ENCODE measurements around the gene UBA3.

The UBA3 gene

DNA sequence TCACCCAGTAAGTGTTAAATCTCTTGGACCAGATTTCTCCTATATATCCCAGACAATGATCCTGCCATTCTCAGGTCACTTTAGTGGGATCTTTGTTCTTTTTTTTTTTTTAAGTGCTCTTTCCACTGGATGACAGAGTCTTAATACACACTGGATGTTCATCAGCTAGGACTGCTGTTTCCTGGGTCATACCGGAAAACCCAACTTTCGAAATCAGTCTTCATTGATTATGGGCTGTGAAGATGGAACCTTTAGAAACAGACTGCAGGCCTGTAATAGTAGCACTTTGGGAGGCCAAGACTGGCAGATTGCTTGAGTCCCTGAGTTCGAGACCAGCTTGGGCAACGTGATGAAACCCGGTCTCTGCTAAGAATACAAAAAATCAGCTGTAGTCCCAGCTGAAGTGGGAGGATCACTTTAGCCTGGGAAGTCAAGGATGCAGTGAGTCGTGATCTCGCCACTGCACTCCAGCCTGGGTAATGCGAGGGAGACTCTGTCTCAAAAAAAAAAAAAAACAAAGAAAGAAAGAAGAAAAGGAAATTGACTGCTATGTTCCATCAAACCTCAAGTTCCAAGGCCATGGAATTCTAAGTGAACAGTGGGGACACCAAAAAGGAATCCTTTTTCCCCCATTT, 69.0 kb downstream of the UBA3 start:
- DNase-seq = no peak

DNA sequence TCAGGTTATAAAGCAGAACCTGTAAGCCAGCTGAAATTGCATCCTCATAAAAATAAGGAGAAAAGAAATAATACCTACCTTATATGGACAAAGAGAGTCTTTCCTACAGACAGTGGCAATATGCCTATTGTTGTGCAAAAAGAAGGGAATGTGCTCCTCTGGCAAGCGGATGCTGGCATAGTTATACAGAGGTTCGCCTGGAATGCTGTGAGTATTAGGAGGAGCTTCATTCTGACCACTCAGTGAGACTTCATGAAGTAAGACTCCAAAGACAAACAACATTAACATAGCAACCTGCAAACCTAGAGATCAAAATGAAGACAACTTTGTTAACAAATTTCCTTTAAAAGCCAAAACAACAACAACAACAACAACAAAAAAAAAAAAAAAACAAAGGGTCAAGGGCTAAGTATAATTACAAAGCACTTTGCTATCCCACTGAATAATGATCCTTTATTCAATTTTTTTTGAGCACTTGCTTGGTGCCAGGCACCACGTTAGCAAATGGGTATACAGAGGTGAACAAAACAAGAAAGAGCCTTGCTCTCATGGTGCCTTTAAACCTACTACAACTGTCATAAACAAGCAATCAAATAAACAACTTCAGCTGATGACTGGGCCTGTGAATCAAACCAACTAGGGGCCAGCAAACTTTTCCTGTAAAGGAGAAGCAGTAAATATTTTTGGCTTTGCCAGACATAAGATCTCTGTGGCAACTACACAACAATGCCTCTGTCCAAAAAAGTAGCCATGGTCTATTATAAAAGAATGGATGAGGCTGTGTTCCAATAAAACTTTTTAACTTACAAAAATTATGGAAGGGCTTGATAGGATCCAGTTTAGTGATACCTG, 70.4 kb downstream of the UBA3 start:
- no peak for DNase-seq

DNA sequence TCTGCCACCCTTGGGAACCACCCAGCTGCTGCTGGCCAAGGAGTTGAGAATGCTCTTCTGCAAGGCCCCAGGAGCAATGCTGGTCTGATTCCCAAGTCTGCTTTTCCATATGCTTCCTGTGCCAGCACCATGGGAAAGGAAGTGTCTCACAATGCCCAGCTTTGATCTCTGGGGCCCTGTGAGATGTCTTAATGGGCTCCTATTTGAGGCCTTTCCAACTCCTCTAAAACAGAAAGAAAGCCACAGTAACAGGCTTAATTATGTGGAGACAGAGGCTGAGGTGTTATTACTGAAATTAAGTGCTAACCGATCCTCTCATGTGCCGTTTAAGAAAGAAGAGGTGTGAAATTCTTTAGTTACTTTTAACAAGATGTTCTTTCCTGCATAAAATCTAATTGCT, 71.2 kb downstream of the UBA3 start:
- no peak for DNase-seq

DNA sequence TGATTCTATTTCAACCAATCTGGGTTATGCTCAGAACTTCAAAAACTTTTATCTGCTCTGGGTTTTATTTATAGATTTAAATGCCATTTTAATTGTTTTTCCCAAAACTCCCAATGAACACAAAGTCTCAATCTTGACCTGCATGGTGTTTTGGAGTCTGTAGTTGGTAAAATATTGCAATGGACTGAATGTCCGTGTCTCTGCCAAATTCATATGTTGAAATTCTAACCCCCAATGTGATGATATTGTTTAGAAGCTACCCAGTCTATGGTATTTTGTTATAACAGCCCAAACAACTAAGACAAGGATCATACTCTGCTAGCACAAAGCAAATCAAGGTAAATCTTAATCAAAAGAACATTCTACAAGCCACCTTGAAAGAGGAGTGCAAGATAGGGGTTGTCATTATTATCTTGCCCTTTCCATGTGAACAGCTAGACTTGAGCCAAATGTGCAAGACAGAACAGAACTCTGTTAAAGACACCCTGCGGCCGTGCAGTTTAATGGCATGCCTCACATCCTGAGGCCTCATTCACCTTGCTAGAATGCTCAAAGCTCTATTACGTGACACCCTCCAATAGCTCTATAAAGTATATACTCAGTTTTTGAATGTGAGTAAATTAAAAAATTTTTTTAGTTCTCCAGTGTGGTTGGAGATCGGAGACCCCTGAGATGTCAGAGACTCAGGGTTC, 74.2 kb downstream of the UBA3 start:
- DNase-seq = no peak

DNA sequence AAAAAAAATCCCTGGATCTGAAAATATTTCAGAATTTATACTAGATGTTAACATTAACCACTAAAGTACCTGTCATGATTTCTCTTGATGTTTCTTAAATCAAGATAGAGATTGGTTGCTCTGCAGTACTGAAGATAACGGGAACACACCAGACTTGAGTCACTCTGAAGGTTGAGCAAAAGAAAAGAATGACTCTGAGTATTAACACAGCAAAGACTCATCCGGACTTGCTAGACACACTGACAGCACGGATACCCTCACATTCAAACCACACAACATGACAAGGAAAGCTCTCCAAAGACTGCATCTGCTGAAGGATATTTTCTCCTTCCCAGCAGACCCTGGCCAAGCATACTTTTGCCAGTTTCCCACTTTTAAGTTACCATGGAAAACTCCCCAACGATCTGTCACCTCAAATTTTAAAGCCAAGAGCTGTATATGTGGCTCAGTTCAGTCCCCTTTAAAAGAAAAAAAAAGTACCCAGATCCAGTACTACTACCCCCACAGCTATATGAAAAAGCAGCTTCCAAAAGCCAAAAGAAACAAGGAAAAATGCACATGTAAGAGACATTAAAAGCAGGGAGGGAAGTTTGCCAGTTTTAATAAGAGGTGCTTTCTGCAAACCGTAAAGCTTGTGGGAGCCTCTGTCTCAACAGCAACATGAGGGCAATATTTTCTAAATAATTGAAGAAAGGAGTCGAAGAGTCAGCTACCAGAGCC, 74.9 kb downstream of the UBA3 start:
- no peak for DNase-seq

All from NCI-H774 (cell line).